GM12878 (cell line): Measurements from ENCODE around the gene HEBP1. TPM values are rescaled to one million over a fixed set of nuclear protein-coding genes. Genes with fewer than 3 reads are reported as not detected.

Source experiments
- ATAC-seq: fragments of 200-7000 bp; cut with Tn5 transposase; 3 replicates; pipeline ENCODE4 v1.9.1; 2020; ENCODE audit warnings: mild to moderate bottlenecking, moderate library complexity
- BruUV-seq: library from RNA; stranded (reverse); fragments of 400-500 nt; replicated peaks from 2 replicates; lab custom pipeline; 2021; lab: Mats Ljungman, UMichigan
- CTCF ChIA-PET: fragments of 300-600 bp; sonication (Branson Sonifier 250); formaldehyde crosslinking; extraction: SDS; loops from one replicate; lab custom pipeline; 2021; ENCODE audit warnings: inconsistent platforms; lab: Yijun Ruan, JAX
- POLR2A ChIA-PET: fragments of 350-600 bp; formaldehyde crosslinking; extraction: SDS; loops from one replicate; lab custom pipeline; 2021; ENCODE audit warnings: inconsistent platforms; lab: Charles Lee
- RAD21 ChIA-PET: fragments of 300-600 bp; sonication (Branson Sonifier 250); formaldehyde crosslinking; loops from one replicate; lab custom pipeline; 2023; ENCODE audit warnings: antibody characterized with exemption; ENCODE audit not compliant: unreplicated experiment; lab: Charles Lee
- SMC1A ChIA-PET: fragments of 300-600 bp; sonication (Branson Sonifier 250); formaldehyde crosslinking; loops from one replicate; lab custom pipeline; 2023; ENCODE audit not compliant: unreplicated experiment, uncharacterized antibody; lab: Charles Lee
- DNase-seq: peaks from one replicate; pipeline ENCODE4 v3.0.0-alpha.2; 2011; ENCODE audit warnings: low read depth, low spot score
- FAIRE-seq: peaks from 3 replicates; lab custom pipeline; 2011; peaks lifted over from hg19 to GRCh38; lab: Jason Lieb, UNC
- H2AFZ ChIP-seq: 2 replicates; pipeline ENCODE4 v1.6.0; 2011; ENCODE audit warnings: low read depth, low read length, control low read depth; ENCODE audit not compliant: control insufficient read depth
- H3K27ac ChIP-seq: 2 replicates; pipeline ENCODE4 v1.5.1; 2011; ENCODE audit warnings: control low read depth; ENCODE audit not compliant: control insufficient read depth, insufficient read depth
- H3K27me3 ChIP-seq, 2 experiments: replicated peaks in 1 of 2; 2 replicates each; pipeline versions ENCODE4 v1.6.0 to v1.6.1; 2011; ENCODE audit warnings: low read length in 1 of 2; ENCODE audit not compliant: control insufficient read depth in 2 of 2, insufficient read depth in 2 of 2
- H3K36me3 ChIP-seq, 2 experiments: 2 replicates each; pipeline ENCODE4 v1.5.1; 2011; ENCODE audit warnings: low read length in 1 of 2; ENCODE audit not compliant: control insufficient read depth in 2 of 2, insufficient read depth in 2 of 2
- H3K4me1 ChIP-seq: 2 replicates; pipeline ENCODE4 v1.6.1; 2011; ENCODE audit warnings: mild to moderate bottlenecking, low read length, moderate library complexity, mixed read lengths; ENCODE audit not compliant: control insufficient read depth, insufficient read depth
- H3K4me2 ChIP-seq: 2 replicates; pipeline ENCODE4 v1.6.0; 2011; ENCODE audit warnings: control low read depth; ENCODE audit not compliant: control insufficient read depth, insufficient read depth
- H3K4me3 ChIP-seq: fragments of 200-600 bp; sonication (generic); 2 replicates; pipeline ENCODE4 v1.5.1; 2016
- H3K79me2 ChIP-seq: 2 replicates; pipeline ENCODE4 v1.6.0; 2011; ENCODE audit warnings: low read length; ENCODE audit not compliant: control insufficient read depth, insufficient read depth
- H3K9ac ChIP-seq: 2 replicates; pipeline ENCODE4 v1.8.0; 2011; ENCODE audit warnings: low read length, control low read depth, mixed read lengths; ENCODE audit not compliant: control insufficient read depth, insufficient read depth
- H3K9me3 ChIP-seq: replicated peaks from 3 replicates; pipeline ENCODE4 v1.5.1; 2011; ENCODE audit warnings: mild to moderate bottlenecking, low read length; ENCODE audit not compliant: control insufficient read depth, insufficient read depth
- H4K20me1 ChIP-seq: 2 replicates; pipeline ENCODE4 v1.6.0; 2011; ENCODE audit not compliant: control insufficient read depth, insufficient read depth
- ETV6 ChIP-seq, 2 experiments: fragments of 450-650 bp in 1 of 2; IDR thresholded peaks in 1 of 2; conservative IDR thresholded peaks in 1 of 2; 2 replicates each; pipeline ENCODE4 v1.6.1; 2014; ENCODE audit warnings: antibody characterized with exemption in 1 of 2, borderline replicate concordance in 1 of 2, low read depth in 1 of 2, mild to moderate bottlenecking in 1 of 2, moderate library complexity in 1 of 2
- MYB ChIP-seq: fragments of 150-350 bp; IDR thresholded peaks from 2 replicates; pipeline ENCODE4 v1.6.1; 2014; ENCODE audit warnings: mild to moderate bottlenecking, low read depth, low read length, borderline replicate concordance
- NR2F1 ChIP-seq: fragments of 450-650 bp; conservative IDR thresholded peaks from 2 replicates; pipeline ENCODE4 v1.6.1; 2017; ENCODE audit warnings: mild to moderate bottlenecking
- SMAD1 ChIP-seq: fragments of 450-650 bp; IDR thresholded peaks from 2 replicates; pipeline ENCODE4 v1.6.1; 2018; ENCODE audit warnings: mild to moderate bottlenecking, low read depth; ENCODE audit not compliant: partially characterized antibody
- SUPT20H ChIP-seq: IDR thresholded peaks from 2 replicates; pipeline ENCODE4 v1.6.1; 2011; ENCODE audit warnings: low read depth, mild to moderate bottlenecking, low read length, moderate library complexity, borderline replicate concordance; ENCODE audit not compliant: control insufficient read depth
- WGBS: methylation state at CpG from one replicate; pipeline ENCODE4 v1.1.6; 2016; ENCODE audit warnings: low lambda C conversion rate; ENCODE audit not compliant: insufficient replicate concordance, insufficient coverage; ENCODE audit errors: missing lambda C conversion rate; 5-methylcytosine and 5-hydroxymethylcytosine counted together
- in situ Hi-C: fragments of 300-500 bp; cut with MboI; formaldehyde crosslinking; loops from 9 replicates; pipeline ENCODE4 v1.14.3; 2018; ENCODE audit warnings: mixed read lengths
- intact Hi-C: fragments of 100-400 bp; cut with micrococcal nuclease; formaldehyde crosslinking; loops from one replicate; pipeline ENCODE4 v1.14.2; 2022; ENCODE audit not compliant: unreplicated experiment
- polyA plus RNA-seq, 11 experiments: library from polyadenylated mRNA; depleted of rRNA in 4 of 11; unstranded in 6 of 11; stranded (reverse) in 5 of 11; fragments of >200 nt; fragmentation: Nextera tagmentation in 4 of 11; fragmentation: Illumina TruSeq in 1 of 11; extraction: Ambion mirVana in 4 of 11; extraction: Trizol in 1 of 11; gene quantifications; 1 replicate in 1 of 11; 2 replicates in 10 of 11; pipeline versions ENCODE4 v1.2.1 to v1.2.3, GENCODE V29; 2011 to 2016; ENCODE audit warnings: inconsistent platforms in 2 of 11, missing spikeins in 2 of 11, low read depth in 1 of 11
- total RNA-seq, 4 experiments: library from RNA; depleted of rRNA in 3 of 4; stranded (reverse); fragments of >200 nt in 3 of 4; fragmentation: Illumina TruSeq in 1 of 4; extraction: Trizol in 1 of 4; gene quantifications; 2 replicates each; pipeline versions ENCODE4 v1.2.1 to v1.2.3, GENCODE V29; 2013 to 2021
- TF ChIP-seq, protein P1 (sequence below): IDR thresholded peaks from 2 replicates; pipeline ENCODE4 v1.6.1; 2012; ENCODE audit warnings: low read depth, low read length, improper control_type of control experiment

HEBP1 gene
- total and polyA plus RNA-seq, 10 of the 15 experiments (the other 5 are each of a cell fraction or from before 2014, with no cell fraction given): 0.07 to 0.32 (median 0.18) TPM; not detected in 5

DNA sequence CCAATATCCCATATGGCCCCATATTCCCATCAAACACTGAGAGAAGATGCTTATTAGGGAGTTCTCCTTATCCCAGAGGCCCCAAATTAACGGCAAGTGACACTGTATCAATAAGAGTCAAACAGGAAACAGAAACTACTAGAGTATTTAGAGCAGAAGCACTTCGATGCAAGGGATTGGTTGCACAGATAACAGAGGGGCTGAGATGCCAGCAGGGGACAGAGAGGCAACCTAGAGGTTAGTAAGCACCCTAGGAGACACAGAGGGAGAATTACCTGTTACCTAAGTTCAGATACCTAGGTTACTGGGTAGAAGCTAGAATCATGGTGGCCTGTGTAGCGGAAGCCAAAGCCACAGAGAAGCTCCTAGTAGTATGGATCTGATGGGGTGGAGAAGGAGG is 2.9 kb downstream of the HEBP1 start (continued):
- TF ChIP-seq ETV6 (conservative IDR thresholded peaks at IDR 0.05 in 1 of 2, IDR thresholded peaks at IDR 0.05 in 1 of 2; ENCODE audit: borderline replicate concordance in 1 of 2, low read depth in 1 of 2) (no peak), NR2F1 (no peak), MYB (no peak), SUPT20H (no peak)
- TF ChIP-seq, protein P1, sequence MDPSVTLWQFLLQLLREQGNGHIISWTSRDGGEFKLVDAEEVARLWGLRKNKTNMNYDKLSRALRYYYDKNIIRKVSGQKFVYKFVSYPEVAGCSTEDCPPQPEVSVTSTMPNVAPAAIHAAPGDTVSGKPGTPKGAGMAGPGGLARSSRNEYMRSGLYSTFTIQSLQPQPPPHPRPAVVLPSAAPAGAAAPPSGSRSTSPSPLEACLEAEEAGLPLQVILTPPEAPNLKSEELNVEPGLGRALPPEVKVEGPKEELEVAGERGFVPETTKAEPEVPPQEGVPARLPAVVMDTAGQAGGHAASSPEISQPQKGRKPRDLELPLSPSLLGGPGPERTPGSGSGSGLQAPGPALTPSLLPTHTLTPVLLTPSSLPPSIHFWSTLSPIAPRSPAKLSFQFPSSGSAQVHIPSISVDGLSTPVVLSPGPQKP: no peak

DNA sequence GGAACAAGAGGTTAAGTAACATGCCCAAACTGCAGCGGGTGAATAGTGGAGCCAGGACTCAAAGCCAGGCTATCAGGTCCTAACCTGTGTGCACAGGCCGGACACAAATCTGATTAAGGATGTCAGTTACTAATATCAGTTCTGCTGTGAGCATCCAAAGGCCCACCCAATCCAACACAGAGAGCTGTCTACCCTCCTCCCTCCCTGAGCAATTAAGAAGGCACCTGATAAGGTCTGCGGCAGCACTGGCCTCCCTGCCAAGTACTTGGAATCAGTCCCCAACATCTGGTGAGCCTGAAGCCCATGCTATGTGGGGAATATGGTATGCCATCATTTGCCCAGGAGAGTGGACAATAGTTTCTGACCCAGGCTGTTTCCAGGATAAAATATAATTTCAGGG is 3.9 kb downstream of the HEBP1 start:
- H3K4me2 ChIP-seq: no peak overlapping the region
- BruUV-seq: no TSS peak
- H3K9me3 ChIP-seq: no peaks in the 10 kb centered on the region; the same call in 2 of the 3 replicates
- intact Hi-C loops: no loop called here
- no peak for ATAC-seq
- ChIA-PET POLR2A (no interaction called here), RAD21 (no interaction called here), SMC1A (no interaction called here), CTCF (interaction anchor here (0.9 kb wide), 1 partner anchor 80 kb away, joined by 4 read pairs; no protein-coding TSS in a partner anchor)
- H3K79me2 ChIP-seq: no peaks in the 10 kb centered on the region
- H3K9ac ChIP-seq: no peak overlapping the region
- no peak overlapping the region for H3K4me3 ChIP-seq
- no peak overlapping the region for H2AFZ ChIP-seq
- WGBS: 89% methylated on average over 3 of the region's 3 CpGs
- H4K20me1 ChIP-seq: no peaks in the 10 kb centered on the region; the same call in none of the 2 replicates
- TF ChIP-seq SMAD1: no peak
- TF ChIP-seq, all 136 proteins: peak for 0
- H3K4me1 ChIP-seq: peaks cover 8% of the 10 kb centered on the region
- no peaks in the 10 kb centered on the region for H3K36me3 ChIP-seq
- in situ Hi-C loops: no loop called here
- peaks cover 7 to 9% of the 10 kb centered on the region in 2 experiments; a peak in 3 of 4 replicates for H3K27me3 ChIP-seq
- H3K27ac ChIP-seq: no peak overlapping the region
- DNase-seq (no peak), FAIRE-seq (no peak)
